PFSK-1 (cell line): Measurements from ENCODE around the gene MUC21.

Source experiments
- POLR2AphosphoS5 ChIP-seq: IDR thresholded peaks from 2 replicates; pipeline ENCODE4 v1.6.1; 2012; ENCODE audit warnings: low read depth, mild to moderate bottlenecking, control low read depth, low read length, moderate library complexity
- TAF1 ChIP-seq: IDR thresholded peaks from 2 replicates; pipeline ENCODE4 v1.6.1; 2012; ENCODE audit warnings: low read length, control low read depth, borderline replicate concordance; ENCODE audit not compliant: insufficient read depth
- TF ChIP-seq, protein P1 (sequence below), 2 experiments: IDR thresholded peaks; 2 replicates each; pipeline versions ENCODE4 v1.6.1 to v1.8.0; 2011 to 2012; ENCODE audit warnings: low read depth in 2 of 2, low read length in 2 of 2, control low read depth in 1 of 2, inconsistent platforms in 1 of 2, mild to moderate bottlenecking in 1 of 2, moderate library complexity in 1 of 2; ENCODE audit not compliant: insufficient read depth in 1 of 2

DNA sequence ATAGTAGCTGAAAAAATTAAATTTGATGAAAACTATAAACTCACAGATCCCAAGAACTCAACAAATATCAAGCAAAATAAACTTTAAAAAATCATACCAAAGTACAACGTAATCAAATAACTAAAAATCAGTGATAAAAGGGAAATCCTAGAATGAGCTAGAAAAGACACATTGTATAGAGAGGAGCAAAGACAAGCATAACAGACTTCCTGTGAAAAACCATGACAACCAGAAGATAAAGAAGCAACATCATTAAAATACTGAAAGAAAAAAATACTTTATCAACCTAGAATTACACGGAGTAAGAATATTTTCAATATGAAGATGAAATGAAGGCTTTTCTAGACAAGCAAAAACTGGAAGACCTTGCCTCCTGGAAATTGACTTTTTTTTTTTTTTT, 36.5 kb downstream of the MUC21 start:
- TF ChIP-seq TAF1: no peak
- TF ChIP-seq, protein P1, sequence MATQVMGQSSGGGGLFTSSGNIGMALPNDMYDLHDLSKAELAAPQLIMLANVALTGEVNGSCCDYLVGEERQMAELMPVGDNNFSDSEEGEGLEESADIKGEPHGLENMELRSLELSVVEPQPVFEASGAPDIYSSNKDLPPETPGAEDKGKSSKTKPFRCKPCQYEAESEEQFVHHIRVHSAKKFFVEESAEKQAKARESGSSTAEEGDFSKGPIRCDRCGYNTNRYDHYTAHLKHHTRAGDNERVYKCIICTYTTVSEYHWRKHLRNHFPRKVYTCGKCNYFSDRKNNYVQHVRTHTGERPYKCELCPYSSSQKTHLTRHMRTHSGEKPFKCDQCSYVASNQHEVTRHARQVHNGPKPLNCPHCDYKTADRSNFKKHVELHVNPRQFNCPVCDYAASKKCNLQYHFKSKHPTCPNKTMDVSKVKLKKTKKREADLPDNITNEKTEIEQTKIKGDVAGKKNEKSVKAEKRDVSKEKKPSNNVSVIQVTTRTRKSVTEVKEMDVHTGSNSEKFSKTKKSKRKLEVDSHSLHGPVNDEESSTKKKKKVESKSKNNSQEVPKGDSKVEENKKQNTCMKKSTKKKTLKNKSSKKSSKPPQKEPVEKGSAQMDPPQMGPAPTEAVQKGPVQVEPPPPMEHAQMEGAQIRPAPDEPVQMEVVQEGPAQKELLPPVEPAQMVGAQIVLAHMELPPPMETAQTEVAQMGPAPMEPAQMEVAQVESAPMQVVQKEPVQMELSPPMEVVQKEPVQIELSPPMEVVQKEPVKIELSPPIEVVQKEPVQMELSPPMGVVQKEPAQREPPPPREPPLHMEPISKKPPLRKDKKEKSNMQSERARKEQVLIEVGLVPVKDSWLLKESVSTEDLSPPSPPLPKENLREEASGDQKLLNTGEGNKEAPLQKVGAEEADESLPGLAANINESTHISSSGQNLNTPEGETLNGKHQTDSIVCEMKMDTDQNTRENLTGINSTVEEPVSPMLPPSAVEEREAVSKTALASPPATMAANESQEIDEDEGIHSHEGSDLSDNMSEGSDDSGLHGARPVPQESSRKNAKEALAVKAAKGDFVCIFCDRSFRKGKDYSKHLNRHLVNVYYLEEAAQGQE (IDR thresholded peaks at IDR 0.05; ENCODE audit: insufficient read depth in 1 of 2, low read depth in 2 of 2, low read length in 2 of 2): no peak
- no peak for TF ChIP-seq POLR2AphosphoS5
